WTC11 (cell line): ENCODE results near the gene CD37. TPM values are rescaled to one million over a fixed set of nuclear protein-coding genes. Genes with fewer than 3 reads are reported as not detected.

Experiments used
- ATAC-seq: fragments of 200-7000 bp; cut with Tn5 transposase; 2 replicates; pipeline ENCODE4 v1.10.0; 2021; ENCODE audit warnings: mild to moderate bottlenecking, moderate library complexity
- CTCF ChIA-PET: fragments of 300-600 bp; sonication (Branson Sonifier 250); formaldehyde crosslinking; loops from one replicate; lab custom pipeline; 2021; ENCODE audit warnings: antibody characterized with exemption; lab: Charles Lee
- POLR2A ChIA-PET: fragments of 350-600 bp; sonication (Branson Sonifier 250); formaldehyde crosslinking; loops from one replicate; lab custom pipeline; 2021; ENCODE audit warnings: antibody characterized with exemption; lab: Charles Lee
- DNase-seq: peaks from one replicate; pipeline ENCODE4 v3.0.0; 2021; ENCODE audit warnings: low spot score
- H3K27ac Mint-ChIP-seq: 2 replicates; pipeline ENCODE4 v1.8.0; 2021; ENCODE audit warnings: mixed read lengths
- H3K27me3 Mint-ChIP-seq: 2 replicates; pipeline ENCODE4 v1.8.0; 2021; ENCODE audit warnings: low read depth, mild to moderate bottlenecking, moderate library complexity, mixed read lengths
- H3K36me3 Mint-ChIP-seq: 2 replicates; pipeline ENCODE4 v1.8.0; 2021; ENCODE audit warnings: mixed read lengths
- H3K4me1 Mint-ChIP-seq: 2 replicates; pipeline ENCODE4 v1.8.0; 2022; ENCODE audit warnings: mixed read lengths
- H3K4me3 Mint-ChIP-seq: 2 replicates; pipeline ENCODE4 v1.8.0; 2021; ENCODE audit warnings: mild to moderate bottlenecking, moderate library complexity, mixed read lengths
- H3K9me3 Mint-ChIP-seq: 2 replicates; pipeline ENCODE4 v1.8.0; 2021; ENCODE audit warnings: mixed read lengths
- ELF4 ChIP-seq: sonication (generic); formaldehyde crosslinking; IDR thresholded peaks from 2 replicates; pipeline ENCODE4 v1.8.1; 2022; ENCODE audit warnings: low read depth, mild to moderate bottlenecking, moderate library complexity, missing genetic modification reagents
- IRF2 ChIP-seq: sonication (generic); formaldehyde crosslinking; IDR thresholded peaks from 2 replicates; pipeline ENCODE4 v1.8.0; 2022; ENCODE audit warnings: low read depth, missing genetic modification reagents, borderline replicate concordance
- KAT7 ChIP-seq: sonication (generic); formaldehyde crosslinking; IDR thresholded peaks from 2 replicates; pipeline ENCODE4 v1.8.1; 2023; ENCODE audit warnings: missing genetic modification reagents, mild to moderate bottlenecking, borderline replicate concordance
- RELA ChIP-seq: sonication (generic); formaldehyde crosslinking; IDR thresholded peaks from 2 replicates; pipeline ENCODE4 v1.8.1; 2022; ENCODE audit warnings: missing genetic modification reagents, mild to moderate bottlenecking, borderline replicate concordance
- SMAD4 ChIP-seq: sonication (generic); formaldehyde crosslinking; IDR thresholded peaks from 2 replicates; pipeline ENCODE4 v1.8.0; 2022; ENCODE audit warnings: mild to moderate bottlenecking, missing genetic modification reagents
- SOX15 ChIP-seq: fragments of 250-450 bp; sonication (Bioruptor Pico); IDR thresholded peaks from 2 replicates; pipeline ENCODE4 v1.9.0; 2021; ENCODE audit warnings: mild to moderate bottlenecking
- TCF7 ChIP-seq: sonication (generic); formaldehyde crosslinking; IDR thresholded peaks from 2 replicates; pipeline ENCODE4 v1.8.0; 2022; ENCODE audit warnings: mild to moderate bottlenecking, low read depth, missing genetic modification reagents, moderate library complexity
- TEAD4 ChIP-seq: sonication (generic); formaldehyde crosslinking; IDR thresholded peaks from 2 replicates; pipeline ENCODE4 v1.8.0; 2022; ENCODE audit warnings: mild to moderate bottlenecking, missing genetic modification reagents
- ZBTB21 ChIP-seq: sonication (generic); formaldehyde crosslinking; IDR thresholded peaks from 2 replicates; pipeline ENCODE4 v1.8.1; 2023; ENCODE audit warnings: mild to moderate bottlenecking, missing genetic modification reagents, borderline replicate concordance
- total RNA-seq: library from RNA; stranded (reverse); gene quantifications from 3 replicates; pipeline ENCODE4 v1.2.3, GENCODE V29; 2021
- TF ChIP-seq, protein P1 (sequence below): fragments of 250-450 bp; sonication (Bioruptor Pico); IDR thresholded peaks from 2 replicates; pipeline ENCODE4 v1.9.0; 2021; ENCODE audit warnings: mild to moderate bottlenecking, borderline replicate concordance
- TF ChIP-seq, protein P2 (sequence below): sonication (generic); formaldehyde crosslinking; IDR thresholded peaks from 2 replicates; pipeline ENCODE4 v1.8.1; 2022; ENCODE audit warnings: mild to moderate bottlenecking, moderate library complexity, missing genetic modification reagents
- TF ChIP-seq, protein P3 (sequence below): sonication (generic); formaldehyde crosslinking; IDR thresholded peaks from 2 replicates; pipeline ENCODE4 v1.8.0; 2022; ENCODE audit warnings: mild to moderate bottlenecking, missing genetic modification reagents
- TF ChIP-seq, protein P4 (sequence below): sonication (generic); formaldehyde crosslinking; IDR thresholded peaks from 2 replicates; pipeline ENCODE4 v1.8.0; 2022; ENCODE audit warnings: mild to moderate bottlenecking, missing genetic modification reagents
- TF ChIP-seq, protein P5 (sequence below): sonication (generic); formaldehyde crosslinking; IDR thresholded peaks from 2 replicates; pipeline ENCODE4 v1.8.0; 2023; ENCODE audit warnings: mild to moderate bottlenecking, missing genetic modification reagents
- TF ChIP-seq, protein P6 (sequence below): sonication (generic); formaldehyde crosslinking; IDR thresholded peaks from 2 replicates; pipeline ENCODE4 v1.8.1; 2023; ENCODE audit warnings: mild to moderate bottlenecking, missing genetic modification reagents

The CD37 gene
- total RNA-seq, 1 experiment from 2014 or later: 1.6 TPM

DNA sequence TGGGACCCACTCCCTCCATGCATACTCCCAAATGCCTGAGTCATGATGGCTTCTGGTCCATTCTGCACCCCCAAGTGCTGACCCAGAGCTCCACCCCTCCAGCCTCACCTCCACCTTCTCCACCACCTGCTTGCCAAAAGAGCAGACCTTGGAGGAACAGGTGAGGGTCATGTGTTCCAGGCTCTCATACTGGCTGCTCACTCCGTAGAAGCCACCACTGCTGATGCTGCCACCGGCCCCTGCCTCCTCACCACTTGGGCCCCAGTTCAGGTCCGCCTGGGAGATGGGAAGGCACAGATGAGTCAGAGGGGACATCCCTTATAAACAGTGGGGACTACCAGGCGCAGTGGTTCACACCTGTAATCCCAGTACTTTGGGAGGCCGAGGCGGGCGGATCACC, 7.9 kb downstream of the CD37 start:
- H3K9me3 Mint-ChIP-seq: no peaks in the 10 kb centered on the region
- TF ChIP-seq, protein P1, sequence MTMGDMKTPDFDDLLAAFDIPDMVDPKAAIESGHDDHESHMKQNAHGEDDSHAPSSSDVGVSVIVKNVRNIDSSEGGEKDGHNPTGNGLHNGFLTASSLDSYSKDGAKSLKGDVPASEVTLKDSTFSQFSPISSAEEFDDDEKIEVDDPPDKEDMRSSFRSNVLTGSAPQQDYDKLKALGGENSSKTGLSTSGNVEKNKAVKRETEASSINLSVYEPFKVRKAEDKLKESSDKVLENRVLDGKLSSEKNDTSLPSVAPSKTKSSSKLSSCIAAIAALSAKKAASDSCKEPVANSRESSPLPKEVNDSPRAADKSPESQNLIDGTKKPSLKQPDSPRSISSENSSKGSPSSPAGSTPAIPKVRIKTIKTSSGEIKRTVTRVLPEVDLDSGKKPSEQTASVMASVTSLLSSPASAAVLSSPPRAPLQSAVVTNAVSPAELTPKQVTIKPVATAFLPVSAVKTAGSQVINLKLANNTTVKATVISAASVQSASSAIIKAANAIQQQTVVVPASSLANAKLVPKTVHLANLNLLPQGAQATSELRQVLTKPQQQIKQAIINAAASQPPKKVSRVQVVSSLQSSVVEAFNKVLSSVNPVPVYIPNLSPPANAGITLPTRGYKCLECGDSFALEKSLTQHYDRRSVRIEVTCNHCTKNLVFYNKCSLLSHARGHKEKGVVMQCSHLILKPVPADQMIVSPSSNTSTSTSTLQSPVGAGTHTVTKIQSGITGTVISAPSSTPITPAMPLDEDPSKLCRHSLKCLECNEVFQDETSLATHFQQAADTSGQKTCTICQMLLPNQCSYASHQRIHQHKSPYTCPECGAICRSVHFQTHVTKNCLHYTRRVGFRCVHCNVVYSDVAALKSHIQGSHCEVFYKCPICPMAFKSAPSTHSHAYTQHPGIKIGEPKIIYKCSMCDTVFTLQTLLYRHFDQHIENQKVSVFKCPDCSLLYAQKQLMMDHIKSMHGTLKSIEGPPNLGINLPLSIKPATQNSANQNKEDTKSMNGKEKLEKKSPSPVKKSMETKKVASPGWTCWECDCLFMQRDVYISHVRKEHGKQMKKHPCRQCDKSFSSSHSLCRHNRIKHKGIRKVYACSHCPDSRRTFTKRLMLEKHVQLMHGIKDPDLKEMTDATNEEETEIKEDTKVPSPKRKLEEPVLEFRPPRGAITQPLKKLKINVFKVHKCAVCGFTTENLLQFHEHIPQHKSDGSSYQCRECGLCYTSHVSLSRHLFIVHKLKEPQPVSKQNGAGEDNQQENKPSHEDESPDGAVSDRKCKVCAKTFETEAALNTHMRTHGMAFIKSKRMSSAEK (CRISPR knock-in tag): no peak
- TF ChIP-seq, protein P2, sequence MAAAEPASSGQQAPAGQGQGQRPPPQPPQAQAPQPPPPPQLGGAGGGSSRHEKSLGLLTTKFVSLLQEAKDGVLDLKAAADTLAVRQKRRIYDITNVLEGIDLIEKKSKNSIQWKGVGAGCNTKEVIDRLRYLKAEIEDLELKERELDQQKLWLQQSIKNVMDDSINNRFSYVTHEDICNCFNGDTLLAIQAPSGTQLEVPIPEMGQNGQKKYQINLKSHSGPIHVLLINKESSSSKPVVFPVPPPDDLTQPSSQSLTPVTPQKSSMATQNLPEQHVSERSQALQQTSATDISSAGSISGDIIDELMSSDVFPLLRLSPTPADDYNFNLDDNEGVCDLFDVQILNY (CRISPR knock-in tag): no peak
- TF ChIP-seq TCF7 (CRISPR knock-in tag): no peak
- no peak for TF ChIP-seq SMAD4 (CRISPR knock-in tag)
- TF ChIP-seq, protein P3, sequence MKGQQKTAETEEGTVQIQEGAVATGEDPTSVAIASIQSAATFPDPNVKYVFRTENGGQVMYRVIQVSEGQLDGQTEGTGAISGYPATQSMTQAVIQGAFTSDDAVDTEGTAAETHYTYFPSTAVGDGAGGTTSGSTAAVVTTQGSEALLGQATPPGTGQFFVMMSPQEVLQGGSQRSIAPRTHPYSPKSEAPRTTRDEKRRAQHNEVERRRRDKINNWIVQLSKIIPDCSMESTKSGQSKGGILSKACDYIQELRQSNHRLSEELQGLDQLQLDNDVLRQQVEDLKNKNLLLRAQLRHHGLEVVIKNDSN (CRISPR knock-in tag): no peak
- TF ChIP-seq ZBTB21 (CRISPR knock-in tag): no peak
- TF ChIP-seq, protein P4, sequence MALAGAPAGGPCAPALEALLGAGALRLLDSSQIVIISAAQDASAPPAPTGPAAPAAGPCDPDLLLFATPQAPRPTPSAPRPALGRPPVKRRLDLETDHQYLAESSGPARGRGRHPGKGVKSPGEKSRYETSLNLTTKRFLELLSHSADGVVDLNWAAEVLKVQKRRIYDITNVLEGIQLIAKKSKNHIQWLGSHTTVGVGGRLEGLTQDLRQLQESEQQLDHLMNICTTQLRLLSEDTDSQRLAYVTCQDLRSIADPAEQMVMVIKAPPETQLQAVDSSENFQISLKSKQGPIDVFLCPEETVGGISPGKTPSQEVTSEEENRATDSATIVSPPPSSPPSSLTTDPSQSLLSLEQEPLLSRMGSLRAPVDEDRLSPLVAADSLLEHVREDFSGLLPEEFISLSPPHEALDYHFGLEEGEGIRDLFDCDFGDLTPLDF: no peak
- TF ChIP-seq IRF2 (CRISPR knock-in tag): no peak
- TF ChIP-seq SOX15 (CRISPR knock-in tag): no peak
- TF ChIP-seq, protein P5, sequence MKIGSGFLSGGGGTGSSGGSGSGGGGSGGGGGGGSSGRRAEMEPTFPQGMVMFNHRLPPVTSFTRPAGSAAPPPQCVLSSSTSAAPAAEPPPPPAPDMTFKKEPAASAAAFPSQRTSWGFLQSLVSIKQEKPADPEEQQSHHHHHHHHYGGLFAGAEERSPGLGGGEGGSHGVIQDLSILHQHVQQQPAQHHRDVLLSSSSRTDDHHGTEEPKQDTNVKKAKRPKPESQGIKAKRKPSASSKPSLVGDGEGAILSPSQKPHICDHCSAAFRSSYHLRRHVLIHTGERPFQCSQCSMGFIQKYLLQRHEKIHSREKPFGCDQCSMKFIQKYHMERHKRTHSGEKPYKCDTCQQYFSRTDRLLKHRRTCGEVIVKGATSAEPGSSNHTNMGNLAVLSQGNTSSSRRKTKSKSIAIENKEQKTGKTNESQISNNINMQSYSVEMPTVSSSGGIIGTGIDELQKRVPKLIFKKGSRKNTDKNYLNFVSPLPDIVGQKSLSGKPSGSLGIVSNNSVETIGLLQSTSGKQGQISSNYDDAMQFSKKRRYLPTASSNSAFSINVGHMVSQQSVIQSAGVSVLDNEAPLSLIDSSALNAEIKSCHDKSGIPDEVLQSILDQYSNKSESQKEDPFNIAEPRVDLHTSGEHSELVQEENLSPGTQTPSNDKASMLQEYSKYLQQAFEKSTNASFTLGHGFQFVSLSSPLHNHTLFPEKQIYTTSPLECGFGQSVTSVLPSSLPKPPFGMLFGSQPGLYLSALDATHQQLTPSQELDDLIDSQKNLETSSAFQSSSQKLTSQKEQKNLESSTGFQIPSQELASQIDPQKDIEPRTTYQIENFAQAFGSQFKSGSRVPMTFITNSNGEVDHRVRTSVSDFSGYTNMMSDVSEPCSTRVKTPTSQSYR (CRISPR knock-in tag): no peak
- TF ChIP-seq KAT7: no peak
- no peak for TF ChIP-seq RELA (CRISPR knock-in tag)
- peaks cover 75% of the 10 kb centered on the region for H3K36me3 Mint-ChIP-seq
- H3K4me1 Mint-ChIP-seq: peaks cover 17% of the 10 kb centered on the region
- POLR2A ChIA-PET: interaction anchor here (0.5 kb wide), 1 partner anchor 19 kb away, joined by 3 read pairs; the partner anchor contains the start of gene TEAD2
- peaks cover 7% of the 10 kb centered on the region for H3K27me3 Mint-ChIP-seq
- no peak overlapping the region for H3K4me3 Mint-ChIP-seq
- DNase-seq (no peak), ATAC-seq (no peak)
- CTCF ChIA-PET: no interaction called here
- no peak overlapping the region for H3K27ac Mint-ChIP-seq

DNA sequence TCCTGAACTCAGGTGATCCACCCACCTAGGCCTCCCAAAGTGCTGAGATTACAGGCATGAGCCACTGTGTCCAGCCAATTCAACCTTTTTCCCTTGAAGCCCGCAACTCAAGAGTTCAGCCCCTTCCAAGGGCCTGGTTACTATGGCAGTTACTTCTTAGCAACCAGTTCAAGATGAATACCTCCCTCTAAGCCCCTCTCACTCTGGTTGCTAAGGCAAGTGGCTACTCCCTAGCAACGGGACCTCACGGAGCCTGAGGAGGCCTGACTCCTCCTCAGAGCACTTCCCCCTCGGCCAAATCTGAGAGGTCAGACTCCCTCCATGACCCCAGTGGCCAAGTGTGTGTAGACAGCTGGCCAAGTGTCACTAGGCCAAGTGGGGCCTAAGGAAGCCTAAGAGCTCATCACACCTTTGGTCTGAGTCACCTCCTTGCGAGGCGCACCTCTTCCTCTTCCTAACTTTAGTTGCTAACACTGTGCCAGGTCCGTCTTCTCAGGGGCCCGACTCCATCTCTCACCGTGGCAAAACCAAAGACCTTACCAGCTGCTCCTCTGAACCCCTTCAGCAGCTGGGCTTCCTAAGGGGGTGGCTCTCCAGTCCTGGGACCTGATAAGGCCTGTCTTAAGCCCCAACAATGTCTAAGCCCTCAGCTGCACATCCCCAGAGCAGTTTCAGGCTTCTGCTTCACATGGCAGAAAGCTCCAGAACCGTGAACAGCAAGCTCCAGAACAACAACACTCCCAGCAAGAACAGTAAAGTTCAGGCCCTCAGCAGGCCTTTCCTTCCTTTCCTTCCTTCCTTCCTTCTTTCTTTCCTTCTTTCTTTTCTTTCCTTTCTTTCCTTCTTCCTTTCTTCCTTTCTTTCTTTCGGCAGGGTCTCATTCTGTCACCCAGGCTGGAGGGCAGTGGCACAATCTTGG, 9.6 kb downstream of the CD37 start:
- ATAC-seq: no peak
- H3K4me3 Mint-ChIP-seq: no peak overlapping the region
- H3K4me1 Mint-ChIP-seq: peaks cover 10% of the 10 kb centered on the region
- H3K36me3 Mint-ChIP-seq: peaks cover 91% of the 10 kb centered on the region
- H3K27me3 Mint-ChIP-seq: no peaks in the 10 kb centered on the region; the same call in 1 of the 2 replicates
- no peak for DNase-seq
- H3K27ac Mint-ChIP-seq: no peak overlapping the region
- ChIA-PET POLR2A (interaction anchor here (0.8 kb wide), 1 partner anchor 17 kb away, joined by 3 read pairs; the partner anchor contains the start of gene TEAD2), CTCF (no interaction called here)
- no peaks in the 10 kb centered on the region for H3K9me3 Mint-ChIP-seq
- no peak for TF ChIP-seq ELF4 (CRISPR knock-in tag)
- TF ChIP-seq, protein P6, sequence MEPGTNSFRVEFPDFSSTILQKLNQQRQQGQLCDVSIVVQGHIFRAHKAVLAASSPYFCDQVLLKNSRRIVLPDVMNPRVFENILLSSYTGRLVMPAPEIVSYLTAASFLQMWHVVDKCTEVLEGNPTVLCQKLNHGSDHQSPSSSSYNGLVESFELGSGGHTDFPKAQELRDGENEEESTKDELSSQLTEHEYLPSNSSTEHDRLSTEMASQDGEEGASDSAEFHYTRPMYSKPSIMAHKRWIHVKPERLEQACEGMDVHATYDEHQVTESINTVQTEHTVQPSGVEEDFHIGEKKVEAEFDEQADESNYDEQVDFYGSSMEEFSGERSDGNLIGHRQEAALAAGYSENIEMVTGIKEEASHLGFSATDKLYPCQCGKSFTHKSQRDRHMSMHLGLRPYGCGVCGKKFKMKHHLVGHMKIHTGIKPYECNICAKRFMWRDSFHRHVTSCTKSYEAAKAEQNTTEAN (CRISPR knock-in tag): no peak
- TF ChIP-seq, protein P1 (CRISPR knock-in tag): no peak
- TF ChIP-seq TEAD4 (CRISPR knock-in tag): no peak
- TF ChIP-seq ZBTB21 (CRISPR knock-in tag): no peak
- no peak for TF ChIP-seq SOX15 (CRISPR knock-in tag)
